Neural cell (in vitro differentiated cells): ENCODE measurements around the gene EMILIN3. TPM values are rescaled to one million over a fixed set of nuclear protein-coding genes. Genes with fewer than 3 reads are reported as not detected.
A peak's percentile ranks its signal among the peaks of the same experiment; 100 is the strongest.

Source experiments
- H2AFZ ChIP-seq: fragments of 200-600, 300-800 bp; sonication (generic), shearing (Covaris generic); 2 replicates; pipeline ENCODE4 v1.6.0; 2014; ENCODE audit warnings: low read depth, mild to moderate bottlenecking, antibody characterized with exemption, low read length, moderate library complexity
- H3F3A ChIP-seq: fragments of 200-600 bp; shearing (Covaris generic); 2 replicates; pipeline ENCODE4 v1.6.1; 2016; ENCODE audit warnings: mild to moderate bottlenecking, moderate library complexity, mixed read lengths, antibody characterized with exemption, low read length; ENCODE audit not compliant: insufficient read depth, poor library complexity, severe bottlenecking
- H3K27ac ChIP-seq: fragments of 200-600, 300-800 bp; sonication (generic), shearing (Covaris generic); 2 replicates; pipeline ENCODE4 v1.5.1; 2014; ENCODE audit warnings: mild to moderate bottlenecking, low read length, moderate library complexity
- H3K27me3 ChIP-seq: fragments of 300-800, 200-600 bp; sonication (generic), shearing (Covaris generic); 2 replicates; pipeline ENCODE4 v1.6.0; 2014; ENCODE audit warnings: mild to moderate bottlenecking, low read depth, low read length, moderate library complexity; ENCODE audit not compliant: insufficient read depth
- H3K36me3 ChIP-seq: fragments of 300-800, 200-600 bp; sonication (generic), shearing (Covaris generic); 2 replicates; pipeline ENCODE4 v1.5.1; 2014; ENCODE audit warnings: mild to moderate bottlenecking, antibody characterized with exemption, low read length, moderate library complexity; ENCODE audit not compliant: insufficient read depth
- H3K4me2 ChIP-seq: fragments of 300-800, 200-600 bp; sonication (generic), shearing (Covaris generic); 2 replicates; pipeline ENCODE4 v1.6.0; 2014; ENCODE audit warnings: mild to moderate bottlenecking, low read length
- H3K4me3 ChIP-seq: fragments of 300-800, 200-600 bp; sonication (generic), shearing (Covaris generic); 2 replicates; pipeline ENCODE4 v1.5.1; 2014; ENCODE audit warnings: mild to moderate bottlenecking, low read length, moderate library complexity
- H3K79me2 ChIP-seq: fragments of 200-600 bp; shearing (Covaris generic); replicated peaks from 2 replicates; pipeline ENCODE4 v1.6.0; 2014; ENCODE audit warnings: mild to moderate bottlenecking, low read length, moderate library complexity; ENCODE audit not compliant: insufficient read depth
- H3K9ac ChIP-seq: fragments of 300-800, 200-600 bp; sonication (generic), shearing (Covaris generic); 2 replicates; pipeline ENCODE4 v1.6.1; 2016; ENCODE audit warnings: mild to moderate bottlenecking, low read length, mixed read lengths
- H3K9me2 ChIP-seq: fragments of 200-600 bp; shearing (Covaris generic); 2 replicates; pipeline ENCODE4 v1.6.1; 2016; ENCODE audit warnings: mild to moderate bottlenecking, low read length, mixed read lengths; ENCODE audit not compliant: insufficient read depth
- H3K9me3 ChIP-seq: fragments of 200-600, 300-800 bp; sonication (generic), shearing (Covaris generic); 2 replicates; pipeline ENCODE4 v1.6.1; 2016; ENCODE audit warnings: mild to moderate bottlenecking, mixed run types, low read length, moderate library complexity, mixed read lengths
- H4K20me1 ChIP-seq: fragments of 200-600 bp; shearing (Covaris generic); 2 replicates; pipeline ENCODE4 v1.6.1; 2016; ENCODE audit warnings: mild to moderate bottlenecking, mixed run types; ENCODE audit not compliant: insufficient read depth
- EP300 ChIP-seq: fragments of 450-650 bp; conservative IDR thresholded peaks from 2 replicates; pipeline ENCODE4 v1.6.1; 2014; ENCODE audit warnings: antibody characterized with exemption, mild to moderate bottlenecking, moderate library complexity; ENCODE audit not compliant: poor library complexity, severe bottlenecking
- EZH2 ChIP-seq: fragments of 200-600, 300-800 bp; shearing (Covaris generic), sonication (generic); IDR thresholded peaks from 2 replicates; pipeline ENCODE4 v1.6.1; 2014; ENCODE audit warnings: antibody characterized with exemption, low read length, borderline replicate concordance, mild to moderate bottlenecking; ENCODE audit not compliant: insufficient read depth, poor library complexity, severe bottlenecking
- MXI1 ChIP-seq: fragments of 450-650 bp; conservative IDR thresholded peaks from 2 replicates; pipeline ENCODE4 v1.6.1; 2014; ENCODE audit warnings: antibody characterized with exemption, mild to moderate bottlenecking; ENCODE audit not compliant: poor library complexity, severe bottlenecking
- POLR2AphosphoS5 ChIP-seq: IDR thresholded peaks from 2 replicates; pipeline ENCODE4 v1.6.1; 2012
- RAD21 ChIP-seq: fragments of 450-650 bp; conservative IDR thresholded peaks from 2 replicates; pipeline ENCODE4 v1.6.1; 2014; ENCODE audit warnings: antibody characterized with exemption, mild to moderate bottlenecking, moderate library complexity
- SMC3 ChIP-seq: fragments of 450-650 bp; conservative IDR thresholded peaks from 2 replicates; pipeline ENCODE4 v1.6.1; 2014; ENCODE audit warnings: antibody characterized with exemption, mild to moderate bottlenecking, moderate library complexity; ENCODE audit not compliant: poor library complexity
- TAF1 ChIP-seq: IDR thresholded peaks from 2 replicates; pipeline ENCODE4 v1.6.1; 2012; ENCODE audit warnings: low read depth
- polyA plus RNA-seq: library from polyadenylated mRNA; depleted of rRNA; stranded (reverse); fragments of >200 nt; gene quantifications from 2 replicates; pipeline ENCODE4 v1.2.3, GENCODE V29; 2014
- TF ChIP-seq, protein P1 (sequence below): IDR thresholded peaks from 2 replicates; pipeline ENCODE4 v1.6.1; 2012; ENCODE audit warnings: borderline replicate concordance
- TF ChIP-seq, protein P2 (sequence below): fragments of 450-650 bp; IDR thresholded peaks from 2 replicates; pipeline ENCODE4 v1.5.1; 2014; ENCODE audit warnings: antibody characterized with exemption, mild to moderate bottlenecking, moderate library complexity; ENCODE audit not compliant: poor library complexity, severe bottlenecking

The EMILIN3 gene
- polyA plus RNA-seq, 1 donor from 2014 or later: 0.30 TPM

DNA sequence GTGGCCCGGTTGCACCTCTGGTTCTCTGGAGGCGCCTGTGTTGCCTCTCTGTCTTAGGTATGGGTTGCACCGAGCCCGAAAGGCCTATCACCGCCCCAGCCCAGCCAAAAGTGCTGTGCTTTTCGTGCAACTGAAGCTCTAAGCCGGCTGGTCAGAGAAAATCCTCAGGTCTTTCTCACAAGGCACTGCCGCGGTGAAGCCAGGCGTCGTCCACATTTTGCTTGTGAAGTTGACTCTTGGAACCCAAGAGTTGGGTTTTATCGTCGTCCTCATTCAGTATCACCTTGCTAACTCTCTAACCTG lies 726 bp upstream of the EMILIN3 start:
- H3K4me2 ChIP-seq: no peak overlapping the region
- H3K27ac ChIP-seq: no peak overlapping the region
- H3F3A ChIP-seq: no peaks in the 10 kb centered on the region
- no peak for TF ChIP-seq EZH2
- no peak overlapping the region for H3K9ac ChIP-seq
- no peaks in the 10 kb centered on the region for H3K79me2 ChIP-seq
- H3K36me3 ChIP-seq: no peaks in the 10 kb centered on the region
- no peaks in the 10 kb centered on the region for H3K9me2 ChIP-seq
- H3K9me3 ChIP-seq: no peaks in the 10 kb centered on the region
- H2AFZ ChIP-seq: no peak overlapping the region
- H3K27me3 ChIP-seq: peaks cover 34% of the 10 kb centered on the region
- H3K4me3 ChIP-seq: no peak overlapping the region
- no peaks in the 10 kb centered on the region for H4K20me1 ChIP-seq

DNA sequence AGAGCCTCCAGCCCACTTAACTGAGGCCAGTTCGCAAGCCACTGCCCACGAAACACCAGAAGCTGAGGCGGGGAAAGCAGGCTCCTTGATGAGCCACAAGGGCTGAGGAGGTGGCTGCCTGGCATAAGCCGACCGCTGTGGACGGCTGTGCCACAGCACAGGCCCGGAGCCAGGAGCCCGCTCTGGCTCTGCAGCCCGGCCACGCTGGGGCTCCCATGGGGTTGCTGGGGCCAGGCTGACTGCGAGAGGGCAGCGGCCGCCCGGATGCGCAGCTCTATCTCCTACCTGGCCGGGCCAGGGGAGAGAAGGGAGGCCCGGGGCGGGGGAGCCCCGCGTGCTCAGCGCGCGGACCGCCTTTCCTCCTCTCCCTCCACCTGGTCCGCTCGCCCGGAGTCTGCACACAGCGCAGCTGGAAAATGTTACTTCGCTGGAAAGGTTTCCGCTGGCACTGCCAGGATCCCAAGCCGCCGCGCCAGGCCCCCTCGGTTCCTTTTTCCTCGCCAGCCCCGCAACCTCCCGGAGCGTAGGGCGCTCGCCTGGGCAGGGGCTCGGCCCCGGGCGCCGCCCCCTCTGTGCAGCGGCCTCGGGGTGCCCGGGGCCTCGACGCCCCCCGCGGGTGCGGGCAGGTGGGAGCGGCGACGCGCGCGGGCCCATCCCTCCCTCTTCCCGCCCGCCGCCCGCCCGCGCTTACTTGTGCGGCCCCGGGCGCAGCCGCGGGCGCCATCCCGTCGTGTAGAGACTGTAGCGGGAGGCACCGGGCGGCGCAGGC lies 657 bp downstream of the EMILIN3 start:
- H3K9me2 ChIP-seq: no peaks in the 10 kb centered on the region
- no peaks in the 10 kb centered on the region for H3F3A ChIP-seq
- peak overlapping the region; percentile 23 for H3K9ac ChIP-seq
- H2AFZ ChIP-seq: no peak overlapping the region
- H3K36me3 ChIP-seq: no peaks in the 10 kb centered on the region
- H3K27ac ChIP-seq: no peak overlapping the region
- H3K27me3 ChIP-seq: peaks cover 34% of the 10 kb centered on the region
- H4K20me1 ChIP-seq: no peaks in the 10 kb centered on the region
- no peak overlapping the region for H3K4me2 ChIP-seq
- H3K9me3 ChIP-seq: no peaks in the 10 kb centered on the region
- peak overlapping the region; percentile 55 for H3K4me3 ChIP-seq
- no peaks in the 10 kb centered on the region for H3K79me2 ChIP-seq
- TF ChIP-seq RAD21 (no peak), TAF1 (no peak), EZH2 (no peak), EP300 (no peak), SMC3 (no peak), POLR2AphosphoS5 (no peak), MXI1 (no peak)
- TF ChIP-seq, protein P1, sequence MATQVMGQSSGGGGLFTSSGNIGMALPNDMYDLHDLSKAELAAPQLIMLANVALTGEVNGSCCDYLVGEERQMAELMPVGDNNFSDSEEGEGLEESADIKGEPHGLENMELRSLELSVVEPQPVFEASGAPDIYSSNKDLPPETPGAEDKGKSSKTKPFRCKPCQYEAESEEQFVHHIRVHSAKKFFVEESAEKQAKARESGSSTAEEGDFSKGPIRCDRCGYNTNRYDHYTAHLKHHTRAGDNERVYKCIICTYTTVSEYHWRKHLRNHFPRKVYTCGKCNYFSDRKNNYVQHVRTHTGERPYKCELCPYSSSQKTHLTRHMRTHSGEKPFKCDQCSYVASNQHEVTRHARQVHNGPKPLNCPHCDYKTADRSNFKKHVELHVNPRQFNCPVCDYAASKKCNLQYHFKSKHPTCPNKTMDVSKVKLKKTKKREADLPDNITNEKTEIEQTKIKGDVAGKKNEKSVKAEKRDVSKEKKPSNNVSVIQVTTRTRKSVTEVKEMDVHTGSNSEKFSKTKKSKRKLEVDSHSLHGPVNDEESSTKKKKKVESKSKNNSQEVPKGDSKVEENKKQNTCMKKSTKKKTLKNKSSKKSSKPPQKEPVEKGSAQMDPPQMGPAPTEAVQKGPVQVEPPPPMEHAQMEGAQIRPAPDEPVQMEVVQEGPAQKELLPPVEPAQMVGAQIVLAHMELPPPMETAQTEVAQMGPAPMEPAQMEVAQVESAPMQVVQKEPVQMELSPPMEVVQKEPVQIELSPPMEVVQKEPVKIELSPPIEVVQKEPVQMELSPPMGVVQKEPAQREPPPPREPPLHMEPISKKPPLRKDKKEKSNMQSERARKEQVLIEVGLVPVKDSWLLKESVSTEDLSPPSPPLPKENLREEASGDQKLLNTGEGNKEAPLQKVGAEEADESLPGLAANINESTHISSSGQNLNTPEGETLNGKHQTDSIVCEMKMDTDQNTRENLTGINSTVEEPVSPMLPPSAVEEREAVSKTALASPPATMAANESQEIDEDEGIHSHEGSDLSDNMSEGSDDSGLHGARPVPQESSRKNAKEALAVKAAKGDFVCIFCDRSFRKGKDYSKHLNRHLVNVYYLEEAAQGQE: no peak
- TF ChIP-seq, protein P2, sequence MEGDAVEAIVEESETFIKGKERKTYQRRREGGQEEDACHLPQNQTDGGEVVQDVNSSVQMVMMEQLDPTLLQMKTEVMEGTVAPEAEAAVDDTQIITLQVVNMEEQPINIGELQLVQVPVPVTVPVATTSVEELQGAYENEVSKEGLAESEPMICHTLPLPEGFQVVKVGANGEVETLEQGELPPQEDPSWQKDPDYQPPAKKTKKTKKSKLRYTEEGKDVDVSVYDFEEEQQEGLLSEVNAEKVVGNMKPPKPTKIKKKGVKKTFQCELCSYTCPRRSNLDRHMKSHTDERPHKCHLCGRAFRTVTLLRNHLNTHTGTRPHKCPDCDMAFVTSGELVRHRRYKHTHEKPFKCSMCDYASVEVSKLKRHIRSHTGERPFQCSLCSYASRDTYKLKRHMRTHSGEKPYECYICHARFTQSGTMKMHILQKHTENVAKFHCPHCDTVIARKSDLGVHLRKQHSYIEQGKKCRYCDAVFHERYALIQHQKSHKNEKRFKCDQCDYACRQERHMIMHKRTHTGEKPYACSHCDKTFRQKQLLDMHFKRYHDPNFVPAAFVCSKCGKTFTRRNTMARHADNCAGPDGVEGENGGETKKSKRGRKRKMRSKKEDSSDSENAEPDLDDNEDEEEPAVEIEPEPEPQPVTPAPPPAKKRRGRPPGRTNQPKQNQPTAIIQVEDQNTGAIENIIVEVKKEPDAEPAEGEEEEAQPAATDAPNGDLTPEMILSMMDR: no peak
